DOHH2 (cell line): Measurements from ENCODE around the gene FBXL13.
A peak's percentile ranks its signal among the peaks of the same experiment; 100 is the strongest.

Experiments used
- H3F3A ChIP-seq: fragments of 200-600 bp; sonication (generic), shearing (Covaris generic); 2 replicates; pipeline ENCODE4 v1.6.0; 2016; ENCODE audit warnings: antibody characterized with exemption, mild to moderate bottlenecking; ENCODE audit not compliant: control insufficient read depth, insufficient read depth
- H3K27ac ChIP-seq: fragments of 200-600 bp; sonication (generic); 2 replicates; pipeline ENCODE4 v1.5.1; 2014; ENCODE audit warnings: low read depth, mild to moderate bottlenecking, low read length, moderate library complexity
- H3K27me3 ChIP-seq: fragments of 200-600 bp; sonication (generic); 2 replicates; pipeline ENCODE4 v1.6.1; 2014; ENCODE audit warnings: mild to moderate bottlenecking, low read length, mixed read lengths; ENCODE audit not compliant: control insufficient read depth
- H3K36me3 ChIP-seq: fragments of 200-600 bp; sonication (generic); 2 replicates; pipeline ENCODE4 v1.6.1; 2014; ENCODE audit warnings: mild to moderate bottlenecking, low read length, moderate library complexity, mixed read lengths; ENCODE audit not compliant: control insufficient read depth
- H3K4me1 ChIP-seq: fragments of 200-600 bp; sonication (generic); 2 replicates; pipeline ENCODE4 v1.6.1; 2014; ENCODE audit warnings: mild to moderate bottlenecking, low read length, mixed read lengths; ENCODE audit not compliant: control insufficient read depth
- H3K4me2 ChIP-seq: fragments of 200-600 bp; sonication (generic); 2 replicates; pipeline ENCODE4 v1.6.0; 2014; ENCODE audit warnings: mild to moderate bottlenecking, low read length, moderate library complexity
- H3K4me3 ChIP-seq: fragments of 200-600 bp; sonication (generic); 2 replicates; pipeline ENCODE4 v1.5.1; 2014; ENCODE audit warnings: mild to moderate bottlenecking, low read length, mixed read lengths
- H3K79me2 ChIP-seq: fragments of 200-600 bp; sonication (generic); 2 replicates; pipeline ENCODE4 v1.6.1; 2014; ENCODE audit warnings: mild to moderate bottlenecking, low read length, mixed read lengths; ENCODE audit not compliant: control insufficient read depth
- H3K9me2 ChIP-seq: fragments of 200-600 bp; sonication (generic); replicated peaks from 2 replicates; pipeline ENCODE4 v1.6.1; 2014; ENCODE audit warnings: mild to moderate bottlenecking, low read length, mixed read lengths; ENCODE audit not compliant: control insufficient read depth
- H3K9me3 ChIP-seq: fragments of 200-600 bp; sonication (generic); 2 replicates; pipeline ENCODE4 v1.6.1; 2014; ENCODE audit warnings: antibody characterized with exemption, low read length, mixed read lengths; ENCODE audit not compliant: control insufficient read depth, insufficient read depth
- H4K20me1 ChIP-seq: fragments of 200-600 bp; sonication (generic); 2 replicates; pipeline ENCODE4 v1.6.0; 2014; ENCODE audit warnings: low read depth, mild to moderate bottlenecking, antibody characterized with exemption, low read length, moderate library complexity; ENCODE audit not compliant: control insufficient read depth, insufficient read depth
- CTCF ChIP-seq: fragments of 200-600 bp; sonication (generic); IDR thresholded peaks from one replicate; pipeline ENCODE4 v1.5.1; 2014; ENCODE audit warnings: antibody characterized with exemption, mild to moderate bottlenecking, low read depth, low read length; ENCODE audit not compliant: poor library complexity, severe bottlenecking
- EZH2phosphoT487 ChIP-seq: fragments of 200-600 bp; sonication (generic); IDR thresholded peaks from 2 replicates; pipeline ENCODE4 v1.6.1; 2017; ENCODE audit warnings: borderline replicate concordance, mild to moderate bottlenecking, antibody characterized with exemption, low read length, moderate library complexity, mixed read lengths

FBXL13 gene

GRCh38 chr7:102938679-102939078, 135.9 kb downstream of the FBXL13 start:
- Histone ChIP-seq H3K27ac (no peak overlapping the region), H3K4me2 (no peak overlapping the region), H3K4me3 (no peak overlapping the region), H3K9me3 (no peaks in the 10 kb centered on the region), H3K9me2 (no peaks in the 10 kb centered on the region), H3F3A (no peaks in the 10 kb centered on the region), H4K20me1 (no peaks in the 10 kb centered on the region), H3K4me1 (peaks cover 16% of the 10 kb centered on the region), H3K79me2 (no peaks in the 10 kb centered on the region), H3K36me3 (no peaks in the 10 kb centered on the region), H3K27me3 (no peaks in the 10 kb centered on the region)
- no peak for TF ChIP-seq EZH2phosphoT487
- TF ChIP-seq CTCF = no peak

GRCh38 chr7:102935450-102936115, 139.0 kb downstream of the FBXL13 start:
- Histone ChIP-seq H3K4me2 (peak overlapping the region; percentile 23; the same call in 1 of the 2 replicates), H3K9me3 (no peaks in the 10 kb centered on the region), H3K9me2 (no peaks in the 10 kb centered on the region), H3K4me3 (no peak overlapping the region), H4K20me1 (no peaks in the 10 kb centered on the region), H3K27me3 (no peaks in the 10 kb centered on the region), H3K4me1 (peaks cover 20% of the 10 kb centered on the region), H3K27ac (no peak overlapping the region), H3K79me2 (no peaks in the 10 kb centered on the region), H3F3A (no peaks in the 10 kb centered on the region), H3K36me3 (no peaks in the 10 kb centered on the region)
- TF ChIP-seq CTCF = no peak
- TF ChIP-seq EZH2phosphoT487 = no peak

GRCh38 chr7:102934701-102935100, 139.9 kb downstream of the FBXL13 start:
- no peaks in the 10 kb centered on the region for H3K79me2 ChIP-seq
- no peaks in the 10 kb centered on the region for H3F3A ChIP-seq
- H3K4me1 ChIP-seq = peaks cover 20% of the 10 kb centered on the region
- no peaks in the 10 kb centered on the region for H3K9me3 ChIP-seq
- H3K9me2 ChIP-seq = no peaks in the 10 kb centered on the region
- TF ChIP-seq EZH2phosphoT487 = no peak
- TF ChIP-seq CTCF = no peak
- H3K4me2 ChIP-seq = no peak overlapping the region
- H3K36me3 ChIP-seq = no peaks in the 10 kb centered on the region
- no peaks in the 10 kb centered on the region for H4K20me1 ChIP-seq
- no peaks in the 10 kb centered on the region for H3K27me3 ChIP-seq
- no peak overlapping the region for H3K4me3 ChIP-seq
- H3K27ac ChIP-seq = no peak overlapping the region
